OCI-M2 (cell line): ENCODE measurements around the gene ABCA1.
"Not testable (repeated sequence)": the region's sequence is repeated elsewhere in the genome, so short reads cannot be mapped to it uniquely, and the experiment has no call there.

Experiments
- DNase-seq: peaks from one replicate; lab custom pipeline; 2025; ENCODE audit not compliant: unreplicated experiment; lab: John Stamatoyannopoulos, UW

ABCA1 gene

DNA sequence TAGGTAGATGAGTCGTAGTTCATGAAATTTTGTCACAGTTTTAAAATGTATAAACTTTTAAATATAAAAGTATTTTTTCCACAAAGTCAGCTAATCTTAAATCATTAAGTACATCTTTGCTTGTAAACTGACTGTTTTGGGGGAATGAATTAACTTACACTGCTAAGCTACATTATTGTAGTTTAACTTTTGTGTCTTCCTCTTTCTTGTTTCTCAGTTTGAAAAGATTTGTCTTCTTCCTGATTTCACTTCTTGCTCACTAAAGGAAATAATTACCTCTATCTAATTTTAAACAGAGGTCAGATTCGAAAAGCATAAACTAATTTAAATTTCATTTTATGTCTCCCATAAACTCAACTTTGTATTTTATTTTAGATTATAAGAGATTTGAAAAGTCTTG lies 158.3 kb downstream of the ABCA1 start:
- no peak for DNase-seq

DNA sequence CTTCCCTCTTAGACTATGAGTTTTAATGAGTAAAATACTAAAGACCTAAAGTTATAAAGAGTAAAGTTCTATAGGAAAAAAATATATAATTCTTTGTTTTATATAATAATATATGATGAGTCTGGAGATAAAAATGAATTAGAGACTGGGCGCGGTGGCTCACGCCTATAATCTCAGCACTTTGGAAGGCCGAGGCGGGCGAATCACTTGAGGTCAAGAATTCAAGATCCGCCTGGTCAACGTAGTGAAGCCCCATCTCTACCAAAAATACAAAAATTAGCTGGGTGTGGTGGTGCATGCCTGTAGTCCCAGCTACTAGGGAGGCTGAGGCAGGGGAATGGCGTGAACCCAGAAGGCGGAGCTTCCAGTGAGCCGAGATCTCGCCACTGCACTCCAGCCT lies 158.9 kb downstream of the ABCA1 start:
- not testable (repeated sequence) for DNase-seq

DNA sequence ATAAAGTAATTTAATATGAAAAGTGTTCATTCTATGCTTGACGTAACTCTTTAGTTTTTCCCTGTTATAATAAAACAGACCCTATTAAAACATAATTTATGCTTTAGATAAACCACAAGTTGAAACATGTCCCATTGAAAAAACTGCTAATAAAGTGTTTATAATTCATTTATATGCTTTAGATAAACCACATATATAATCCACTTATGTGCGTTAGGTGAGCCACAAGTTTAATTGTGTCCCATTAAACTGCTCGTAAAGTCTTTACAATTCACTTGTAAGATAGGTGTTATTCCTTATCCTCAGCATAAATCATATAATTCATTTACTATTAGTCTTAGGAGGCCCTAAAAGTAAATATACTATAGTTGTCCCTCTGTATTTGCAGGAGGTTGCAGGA lies 160.4 kb downstream of the ABCA1 start:
- no peak for DNase-seq

DNA sequence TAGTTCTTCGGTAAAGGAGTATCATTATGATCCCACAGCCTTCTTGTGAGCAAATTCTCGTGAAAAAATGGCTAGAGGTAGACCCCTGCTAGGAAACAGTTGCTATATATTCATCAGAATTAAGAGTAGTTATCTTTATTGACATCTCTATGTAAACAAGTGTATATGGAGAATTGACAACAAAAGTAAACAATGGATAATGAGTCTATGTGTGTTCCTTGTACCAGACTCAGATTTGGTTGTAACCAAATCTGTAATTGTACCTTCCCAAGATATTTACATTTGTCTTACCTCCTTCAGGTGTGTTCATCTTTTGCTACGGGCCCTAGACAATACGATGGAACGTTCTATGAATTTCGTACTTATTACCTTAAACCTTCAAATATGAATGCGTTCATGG lies 161.9 kb downstream of the ABCA1 start:
- no peak for DNase-seq

- no peak for DNase-seq
Observed at GRCh38 chr9:104765138-104765537, 162.8 kb downstream of the ABCA1 start.

- DNase-seq: no peak
Observed at GRCh38 chr9:104758974-104759373, 169.0 kb downstream of the ABCA1 start.

GRCh38 chr9:104750185-104750767 lies 177.7 kb downstream of the ABCA1 start:
- no peak for DNase-seq

GRCh38 chr9:104748359-104749031 lies 179.5 kb downstream of the ABCA1 start:
- DNase-seq: no peak

DNA sequence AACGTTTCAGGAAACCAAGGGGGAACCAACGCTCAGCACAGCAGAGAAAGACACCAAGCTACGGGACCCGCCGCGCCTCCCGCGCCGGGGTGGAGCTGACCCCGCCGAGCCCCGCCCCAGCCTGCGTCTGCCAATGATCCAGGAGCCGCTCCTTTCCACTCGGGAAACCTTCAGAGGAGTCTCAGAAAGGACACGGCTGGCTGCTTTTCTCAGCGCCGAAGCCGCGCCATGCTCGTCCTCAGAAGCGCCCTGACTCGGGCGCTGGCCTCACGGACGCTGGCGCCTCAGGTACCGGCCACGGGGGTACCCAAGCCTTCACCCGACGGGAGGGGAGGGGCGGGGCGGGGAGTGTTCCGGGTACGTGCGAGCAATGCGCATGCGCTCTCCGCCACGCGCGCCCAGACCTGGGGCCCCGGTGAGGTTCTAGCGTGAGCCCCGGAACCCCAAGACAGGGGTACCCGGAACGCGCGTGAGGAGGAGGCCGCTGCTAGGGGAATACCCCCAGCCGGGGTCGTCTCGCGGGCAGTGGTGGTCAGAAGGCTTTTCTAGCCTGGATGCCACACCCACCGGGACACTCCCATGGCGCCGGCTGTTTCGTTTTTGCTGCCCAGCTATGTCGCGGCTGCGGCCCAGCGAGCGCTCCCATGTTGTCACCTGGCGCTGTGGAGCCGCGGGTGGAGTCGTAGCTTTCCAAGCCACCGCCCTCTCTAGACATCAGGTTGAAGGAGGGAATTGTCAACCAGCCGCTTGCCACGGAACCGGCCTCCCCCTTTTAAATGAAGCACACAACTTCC lies 180.2 kb downstream of the ABCA1 start, which contains the start of gene NIPSNAP3A:
Gene NIPSNAP3A (plus strand): TSS at position 119 of the 794 bp plus-strand sequence. CDS start 110 bp downstream, at position 229.
- DNase-seq: peak; percentile 33

DNA sequence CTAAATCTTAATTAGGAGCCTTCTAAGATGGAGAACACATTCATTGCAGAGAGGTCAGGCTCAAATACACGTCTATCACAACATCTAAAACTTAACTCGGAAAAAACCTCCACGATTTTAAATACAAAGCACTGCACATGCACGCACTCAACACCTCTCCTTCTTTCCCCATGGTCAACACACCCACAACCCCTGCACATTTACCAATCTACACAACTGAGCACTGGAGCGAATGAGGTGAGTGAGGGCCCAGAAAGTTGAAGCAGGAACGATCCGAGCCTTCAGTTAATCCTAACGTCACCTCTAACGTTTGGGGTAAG lies 180.8 kb downstream of the ABCA1 start:
- DNase-seq: no peak

DNA sequence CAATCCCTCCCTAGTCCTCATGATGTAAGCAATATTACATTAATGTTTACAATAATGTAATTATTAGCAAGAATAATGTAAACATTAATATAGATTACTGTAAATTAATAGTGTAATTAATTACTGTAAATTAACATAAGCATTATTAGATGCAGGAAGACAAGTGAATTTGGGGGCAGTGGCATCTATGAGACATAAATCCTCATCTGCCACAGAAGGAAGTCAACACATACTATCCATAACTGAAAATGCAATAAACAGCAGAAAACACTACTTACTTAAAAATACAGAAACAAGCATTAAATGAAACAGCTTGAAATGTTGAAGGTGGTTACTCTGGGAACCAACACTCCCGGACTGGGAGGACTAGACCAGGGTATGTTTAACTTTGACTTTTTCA lies 181.2 kb downstream of the ABCA1 start:
- DNase-seq: no peak

- no peak for DNase-seq
Observed at GRCh38 chr9:104746285-104746684, 181.7 kb downstream of the ABCA1 start.

DNA sequence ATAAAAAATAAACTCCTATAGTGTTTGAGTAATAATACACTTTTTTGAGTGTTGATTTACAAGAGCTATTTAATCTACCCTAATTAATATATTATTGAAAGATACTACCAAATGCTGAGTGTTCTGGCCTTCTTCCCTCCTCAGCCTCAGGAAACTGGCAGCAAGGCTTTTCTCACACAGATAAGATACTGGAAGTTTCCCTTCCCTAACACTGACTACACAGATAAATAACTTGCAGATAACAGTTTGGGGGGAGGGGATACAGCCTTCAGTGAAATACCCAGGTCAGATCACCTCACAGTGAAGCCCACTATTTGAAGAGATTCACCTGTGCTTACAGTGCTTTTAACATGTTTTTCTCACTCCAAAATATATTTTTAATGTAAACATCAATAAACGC lies 182.1 kb downstream of the ABCA1 start:
- no peak for DNase-seq

DNA sequence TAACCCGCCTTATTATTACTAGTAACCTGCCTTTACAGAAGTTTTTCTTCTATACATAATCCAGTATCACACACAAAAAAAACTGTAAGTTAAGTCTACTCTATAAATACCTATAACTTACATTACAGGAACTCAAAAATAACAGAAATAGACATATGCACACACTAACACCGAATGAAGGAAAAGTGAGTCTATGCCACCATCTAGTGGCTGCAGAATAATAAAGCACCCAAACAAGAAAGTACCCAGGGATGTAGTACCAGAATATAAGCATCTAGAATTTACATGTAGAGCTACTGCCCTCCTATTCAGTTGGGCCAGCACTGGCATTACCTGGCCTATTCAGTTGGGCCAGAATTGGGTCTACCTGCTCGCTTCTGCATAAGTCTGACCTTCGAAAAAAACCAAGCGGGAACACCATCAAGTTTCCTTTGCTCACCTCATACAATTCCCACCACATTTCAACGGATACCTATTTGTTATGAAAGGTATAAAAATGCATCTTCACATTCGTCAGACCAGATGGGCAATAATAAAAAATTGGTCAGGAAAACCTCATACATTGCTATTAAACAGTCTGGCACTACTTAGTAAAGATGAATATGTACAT lies 184.5 kb downstream of the ABCA1 start:
- DNase-seq: no peak

DNA sequence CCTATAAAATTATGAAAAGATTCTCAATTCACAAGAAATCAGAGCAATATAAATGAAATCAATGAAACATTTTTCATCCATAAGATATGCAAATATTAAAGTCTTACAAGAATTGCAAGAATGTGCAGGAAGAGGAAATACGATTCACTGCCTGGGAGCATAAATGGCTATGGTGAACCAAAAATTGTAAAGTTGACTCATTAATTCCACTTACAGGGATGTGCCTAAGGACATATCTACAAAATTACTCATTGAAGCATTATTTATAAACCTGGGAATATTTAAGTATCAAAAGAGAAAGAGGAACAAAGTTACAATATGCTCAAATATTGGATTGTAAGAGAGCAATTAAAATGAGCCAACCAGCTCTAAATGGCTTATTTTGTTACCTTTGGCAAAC lies 187.3 kb downstream of the ABCA1 start:
- no peak for DNase-seq

- DNase-seq: no peak
Observed at GRCh38 chr9:104738452-104738851, 189.5 kb downstream of the ABCA1 start.
